GM21367 (cell line): ENCODE results near the gene CDH3.
"Not testable (repeated sequence)": the region's sequence is repeated elsewhere in the genome, so short reads cannot be mapped to it uniquely, and the experiment has no call there.

Source experiments
- ATAC-seq: cut with Tn5 transposase; IDR thresholded peaks from one replicate; pipeline ENCODE4 v1.9.1; 2021; ENCODE audit not compliant: unreplicated experiment

Gene CDH3

DNA sequence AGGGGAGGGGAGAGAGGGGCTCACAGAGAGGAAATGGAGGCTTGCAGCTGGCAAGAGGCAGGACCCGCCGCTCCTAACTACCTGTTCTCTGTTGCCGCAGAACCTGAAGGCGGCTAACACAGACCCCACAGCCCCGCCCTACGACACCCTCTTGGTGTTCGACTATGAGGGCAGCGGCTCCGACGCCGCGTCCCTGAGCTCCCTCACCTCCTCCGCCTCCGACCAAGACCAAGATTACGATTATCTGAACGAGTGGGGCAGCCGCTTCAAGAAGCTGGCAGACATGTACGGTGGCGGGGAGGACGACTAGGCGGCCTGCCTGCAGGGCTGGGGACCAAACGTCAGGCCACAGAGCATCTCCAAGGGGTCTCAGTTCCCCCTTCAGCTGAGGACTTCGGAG lies 53.0 kb downstream of the CDH3 start:
- ATAC-seq = no peak

DNA sequence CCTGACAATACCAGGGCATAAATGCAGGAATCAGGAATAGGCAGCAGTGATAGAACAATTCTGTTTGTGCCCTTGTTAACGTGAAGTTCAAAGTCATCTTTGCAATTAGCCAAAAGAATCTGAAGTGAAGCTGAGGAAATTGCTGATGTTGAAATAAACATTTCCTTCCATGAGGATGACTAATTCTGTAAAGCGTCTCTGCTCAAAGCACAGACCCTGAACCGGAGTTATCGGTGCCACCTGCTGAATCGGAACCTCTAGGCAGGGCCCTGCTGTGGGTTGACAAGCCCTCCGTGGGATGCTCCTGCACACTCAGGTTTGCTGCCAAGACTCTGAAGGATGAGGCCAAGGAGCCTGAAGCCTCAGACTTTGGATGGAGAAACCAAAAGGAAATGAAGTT lies 55.0 kb downstream of the CDH3 start:
- no peak for ATAC-seq

DNA sequence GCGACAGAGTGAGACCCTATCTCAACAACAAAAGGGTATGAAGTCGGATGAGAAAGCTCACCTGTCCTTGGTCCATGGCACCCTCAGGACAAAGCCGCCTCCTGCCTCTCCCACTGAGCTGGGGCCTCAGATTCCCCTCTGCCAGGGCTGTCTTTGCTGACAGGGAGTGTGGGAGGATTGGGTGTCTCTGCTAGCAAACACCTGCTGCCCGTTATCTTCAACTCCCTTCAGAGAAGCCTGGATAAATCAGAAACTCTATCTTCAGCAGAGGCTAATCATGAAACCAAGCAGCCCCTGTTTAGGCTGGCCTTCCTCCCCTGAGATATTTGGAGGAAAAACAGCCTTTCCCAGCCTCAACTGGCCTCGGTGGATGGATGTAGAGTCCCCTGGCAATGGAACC lies 55.7 kb downstream of the CDH3 start:
- ATAC-seq = no peak

DNA sequence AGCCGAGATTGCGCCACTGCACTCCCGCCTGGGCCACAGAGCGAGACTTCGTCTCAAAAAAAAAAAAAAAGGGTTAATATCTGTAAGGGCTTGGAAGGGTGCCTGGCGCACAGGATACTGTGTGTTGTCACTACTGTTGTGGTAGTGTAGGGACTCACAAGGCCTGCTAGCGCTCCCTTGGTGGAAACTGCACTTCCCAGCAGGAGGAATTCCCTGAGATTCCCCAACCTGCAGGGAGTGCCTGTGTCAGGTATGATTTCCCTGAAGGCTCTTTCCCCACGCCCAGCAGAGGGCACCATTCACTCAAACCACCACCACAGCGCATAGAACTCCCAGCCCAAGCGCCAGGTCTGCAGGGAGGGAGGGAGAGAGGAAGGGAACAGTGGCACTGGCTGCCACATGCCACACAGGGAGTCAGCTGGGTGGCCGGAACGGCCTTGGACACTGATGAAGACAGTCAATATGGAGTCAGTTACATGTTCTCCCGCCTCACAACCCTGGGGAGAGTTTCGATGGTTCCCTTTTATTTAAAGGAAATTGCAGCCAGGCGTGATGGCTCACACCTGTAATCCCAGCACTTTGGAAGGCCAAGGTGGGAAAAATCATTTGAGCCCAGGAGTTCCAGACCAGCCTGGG lies 59.2 kb downstream of the CDH3 start:
- ATAC-seq = no peak

DNA sequence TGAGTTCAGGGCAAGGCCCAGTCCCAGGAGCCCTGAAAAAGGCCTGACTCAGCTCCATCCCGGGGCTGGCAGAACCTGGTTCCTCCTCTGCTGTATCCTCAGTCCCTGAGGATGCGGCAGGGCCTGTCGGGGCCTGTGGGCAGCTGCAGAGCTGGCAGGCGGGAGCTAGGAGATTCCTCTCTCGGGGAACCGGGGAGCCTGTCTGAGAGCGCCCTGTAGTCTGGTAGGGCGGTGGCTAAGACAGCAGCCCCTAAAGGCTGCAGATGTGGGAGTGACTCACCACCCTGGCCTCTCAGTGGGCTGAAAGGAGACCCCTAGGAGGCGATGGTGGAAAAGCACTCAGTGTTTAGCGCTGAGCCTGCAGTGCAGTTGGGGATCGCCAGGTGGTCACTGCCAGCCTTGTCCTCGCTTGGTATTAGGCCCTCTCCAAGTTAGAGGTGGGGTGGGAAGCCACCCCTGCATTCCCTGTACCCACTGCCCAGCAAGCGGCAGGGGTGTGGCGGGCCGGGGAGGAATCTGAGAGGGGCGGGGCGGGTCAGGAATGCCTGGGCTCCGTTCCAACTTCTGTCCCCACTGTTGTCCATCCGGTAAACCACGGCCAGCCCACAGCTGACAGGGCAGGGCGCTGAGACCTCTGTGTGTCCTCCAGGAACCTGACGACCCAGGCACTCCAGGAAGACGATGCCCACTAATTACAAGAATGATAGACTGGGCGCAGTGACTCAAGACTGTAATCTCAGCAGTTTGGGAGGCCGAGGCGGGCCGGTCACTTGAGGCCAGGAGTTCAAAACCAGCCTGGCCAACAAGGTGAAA lies 62.4 kb downstream of the CDH3 start:
- no peak for ATAC-seq

DNA sequence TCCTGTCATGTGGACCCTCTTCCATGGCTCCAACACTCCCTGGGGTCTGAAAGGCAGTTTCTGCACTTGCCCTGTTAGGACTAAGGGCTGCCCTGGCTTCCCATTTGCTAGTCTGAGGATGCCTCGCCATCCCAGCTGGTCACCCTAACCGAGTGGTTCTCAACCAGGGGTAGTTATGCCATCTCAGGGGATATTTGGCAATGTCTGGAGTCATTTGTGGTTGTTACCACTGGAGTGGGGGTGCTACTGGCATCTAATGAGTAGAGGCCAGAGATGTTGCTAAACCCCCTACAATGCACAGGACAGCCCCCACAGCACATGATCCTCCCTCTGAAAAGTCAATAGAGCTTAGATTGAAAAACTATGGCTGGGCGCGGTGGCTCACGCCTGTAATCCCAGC lies 65.1 kb downstream of the CDH3 start:
- no peak for ATAC-seq

DNA sequence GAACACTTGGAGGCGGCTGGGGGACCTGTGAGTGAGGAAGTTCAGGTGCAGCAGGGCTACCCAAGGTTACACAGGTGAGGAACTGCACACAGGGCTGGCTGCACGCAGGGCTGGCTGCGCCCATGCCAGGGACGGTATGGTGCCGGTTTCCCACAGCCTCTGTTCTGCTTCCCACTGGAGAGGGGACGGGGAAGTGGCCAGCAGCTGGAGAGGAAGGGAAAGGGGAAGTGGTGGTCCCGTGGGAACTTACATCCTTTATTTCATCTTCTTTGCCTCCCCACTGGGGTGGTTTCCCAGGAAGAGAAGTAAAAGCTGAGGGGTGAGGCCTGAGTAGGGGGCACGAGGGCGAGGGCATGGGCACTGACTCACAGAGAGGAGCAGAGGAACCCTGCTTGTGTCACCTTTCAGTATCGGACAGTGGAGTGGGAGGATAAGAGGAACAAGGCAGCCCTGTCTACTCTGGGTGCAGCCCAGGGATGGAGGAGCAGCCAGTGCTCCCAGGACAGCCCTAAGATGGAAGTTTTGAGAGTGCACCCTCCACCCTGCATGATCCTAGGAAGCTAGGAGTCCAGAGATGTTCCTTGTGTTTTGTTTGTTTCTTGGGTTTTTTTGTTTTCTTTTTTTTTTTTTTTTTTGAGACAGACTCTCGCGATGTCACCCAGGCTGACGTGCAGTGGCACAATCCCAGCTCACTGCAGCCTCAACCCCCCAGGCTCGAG lies 66.5 kb downstream of the CDH3 start:
- no peak for ATAC-seq

DNA sequence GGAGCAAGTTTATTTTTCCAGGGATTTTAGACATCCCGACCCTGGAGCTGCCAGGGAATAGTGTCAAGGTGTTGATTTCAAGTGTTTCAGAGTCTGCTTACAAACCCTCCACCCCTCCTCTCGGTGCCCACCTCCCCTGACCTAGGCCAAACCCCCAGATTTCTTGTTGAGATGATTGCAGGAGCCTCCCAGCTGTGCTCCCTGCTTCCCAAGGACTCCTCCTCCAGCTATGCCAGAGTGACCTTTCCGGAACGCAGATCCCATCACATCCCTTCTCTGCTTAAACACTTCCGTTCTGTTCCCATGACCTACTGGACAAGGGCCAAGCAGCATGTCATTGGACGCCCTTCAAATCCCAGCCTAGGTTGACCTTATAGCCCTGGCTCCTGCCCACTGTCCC lies 68.3 kb downstream of the CDH3 start:
- ATAC-seq = no peak

DNA sequence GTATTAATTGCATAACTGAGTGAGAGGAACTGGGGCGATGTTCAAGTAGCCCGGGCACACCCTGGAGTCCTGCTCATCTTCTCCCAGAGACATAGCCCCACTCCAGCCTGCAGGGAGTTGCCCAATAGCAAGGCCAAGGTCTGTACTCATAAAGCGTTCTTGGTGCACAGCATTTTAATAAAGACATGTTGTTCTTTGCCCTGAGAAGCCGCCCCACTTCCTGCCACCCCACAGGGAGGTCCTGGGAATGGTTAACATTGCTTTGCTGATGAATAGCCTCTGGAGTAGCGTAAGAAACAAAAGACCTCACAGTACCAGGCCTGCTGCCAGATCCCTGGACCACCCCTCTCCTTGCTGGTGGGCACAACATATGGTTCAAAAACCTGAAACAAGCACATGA lies 70.4 kb downstream of the CDH3 start:
- ATAC-seq = no peak

DNA sequence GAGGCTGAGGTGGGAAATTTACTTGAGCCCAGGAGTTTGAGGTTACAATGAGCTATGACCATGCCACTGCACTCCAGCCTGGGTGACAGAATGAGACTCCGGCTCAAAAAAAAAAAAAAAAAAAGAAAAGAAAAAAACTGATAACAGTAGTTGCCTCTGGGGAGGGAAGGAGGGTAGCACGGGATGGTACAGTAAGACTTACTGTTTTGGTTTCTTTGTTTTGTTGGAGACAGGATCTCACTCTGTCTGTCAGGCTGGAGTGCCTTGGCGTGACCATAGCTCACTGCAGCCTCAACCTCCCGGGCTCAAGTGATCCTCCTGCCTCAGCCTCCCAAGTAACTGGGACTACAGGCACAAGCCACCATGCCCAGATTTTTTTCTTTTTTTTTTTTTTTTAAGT lies 71.4 kb downstream of the CDH3 start:
- ATAC-seq = not testable (repeated sequence)

DNA sequence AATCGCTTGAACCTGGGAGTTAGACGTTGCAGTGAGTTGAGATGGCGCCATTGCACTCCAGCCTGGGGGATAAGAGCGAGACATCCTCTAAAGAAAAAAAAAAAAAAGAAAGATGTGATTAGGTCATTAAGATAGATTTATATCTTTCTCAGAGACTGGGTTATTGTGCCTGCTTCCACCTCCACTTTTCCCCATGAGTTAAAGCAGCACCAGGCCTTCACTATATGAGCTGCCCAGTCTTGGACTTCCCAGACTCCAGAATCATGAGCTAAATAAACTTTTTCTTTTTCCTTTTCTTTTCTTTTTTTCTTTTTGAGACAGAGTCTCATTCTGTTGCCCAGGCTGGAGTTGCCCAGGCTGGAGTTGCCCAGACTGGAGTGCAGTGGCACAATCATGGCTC lies 72.6 kb downstream of the CDH3 start:
- no peak for ATAC-seq

DNA sequence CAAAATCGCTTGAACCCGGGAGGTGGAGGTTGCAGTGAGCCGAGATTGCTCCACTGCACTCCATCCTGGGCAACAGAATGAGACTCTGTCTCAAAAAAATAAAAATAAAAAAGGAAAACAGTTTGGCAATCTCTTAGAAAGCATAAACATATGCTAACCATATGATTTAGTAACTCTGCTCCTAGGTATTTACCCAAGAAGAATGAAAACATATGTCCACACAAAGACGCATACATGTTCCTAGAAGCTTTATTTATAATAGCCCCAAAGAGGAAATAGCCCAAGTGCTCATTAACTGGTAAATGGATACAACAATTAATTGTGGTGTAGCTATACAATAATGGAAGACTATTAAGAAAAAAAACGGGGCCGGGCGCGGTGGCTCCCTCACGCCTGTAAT lies 73.5 kb downstream of the CDH3 start:
- ATAC-seq = no peak

DNA sequence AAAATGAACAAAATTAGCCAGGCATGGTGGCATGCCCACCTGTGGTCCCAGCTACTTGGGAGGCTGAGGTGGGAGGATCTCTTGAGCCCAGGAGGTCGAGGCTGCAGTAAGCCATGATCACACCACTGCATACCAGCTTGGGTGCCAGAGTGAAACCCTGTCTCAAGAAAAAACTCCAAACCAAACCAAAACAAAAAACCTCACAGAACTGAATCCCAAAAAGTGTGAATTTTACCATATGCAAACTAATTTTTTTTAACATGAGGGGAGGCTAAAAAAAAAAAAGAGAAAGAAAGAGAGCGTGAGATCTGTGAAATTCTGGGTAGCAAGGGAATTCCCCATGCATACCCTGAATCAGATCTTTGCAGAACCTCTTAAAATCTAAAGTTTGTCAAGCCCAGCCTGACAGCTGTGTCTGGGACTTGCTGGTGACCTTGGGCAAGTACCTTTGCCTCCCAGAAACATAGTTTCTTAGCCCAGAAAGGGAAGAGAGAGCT lies 74.9 kb downstream of the CDH3 start:
- ATAC-seq = peak; percentile 78

DNA sequence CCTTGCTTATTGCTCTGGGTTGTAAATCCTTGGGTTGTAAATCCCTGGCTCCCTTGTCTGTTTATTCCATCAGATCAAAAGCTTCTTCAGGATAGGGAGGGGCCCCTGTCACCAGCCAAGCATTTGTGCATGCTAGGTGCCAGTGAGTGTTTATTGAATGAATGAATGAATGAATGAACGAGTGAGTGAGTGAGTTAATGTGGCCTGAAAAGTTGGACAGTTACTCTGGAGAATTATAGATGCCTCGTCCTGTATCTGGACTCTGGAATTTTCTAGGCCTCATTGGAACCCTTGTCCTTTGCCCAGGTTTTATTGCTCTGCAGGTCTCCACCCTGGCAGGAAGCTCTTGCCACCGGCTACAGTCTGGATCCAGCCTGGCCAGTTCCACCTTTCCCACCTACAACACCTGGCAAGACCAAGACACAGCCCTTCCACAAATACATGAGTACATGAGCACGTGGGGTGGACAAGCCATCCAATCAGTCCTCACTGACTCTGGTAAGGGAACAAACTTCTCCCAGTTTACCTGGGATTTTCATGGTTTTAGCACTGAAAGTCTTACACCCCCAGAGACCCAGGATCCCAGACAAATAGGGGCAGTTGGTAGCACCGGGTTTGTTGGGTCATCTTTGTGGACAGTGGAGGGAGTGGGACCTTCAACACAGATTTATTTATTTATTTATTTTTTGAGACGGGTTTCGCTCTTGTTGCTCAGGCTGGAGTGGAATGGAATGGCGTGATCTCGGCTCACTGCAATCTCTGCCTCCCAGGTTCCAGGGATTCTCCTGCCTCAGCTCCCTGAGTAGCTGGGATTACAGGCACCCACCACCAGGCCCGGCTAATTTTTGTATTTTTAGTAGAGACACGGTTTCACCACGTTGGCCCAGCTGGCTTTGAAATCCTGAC lies 77.3 kb downstream of the CDH3 start:
- ATAC-seq = no peak

DNA sequence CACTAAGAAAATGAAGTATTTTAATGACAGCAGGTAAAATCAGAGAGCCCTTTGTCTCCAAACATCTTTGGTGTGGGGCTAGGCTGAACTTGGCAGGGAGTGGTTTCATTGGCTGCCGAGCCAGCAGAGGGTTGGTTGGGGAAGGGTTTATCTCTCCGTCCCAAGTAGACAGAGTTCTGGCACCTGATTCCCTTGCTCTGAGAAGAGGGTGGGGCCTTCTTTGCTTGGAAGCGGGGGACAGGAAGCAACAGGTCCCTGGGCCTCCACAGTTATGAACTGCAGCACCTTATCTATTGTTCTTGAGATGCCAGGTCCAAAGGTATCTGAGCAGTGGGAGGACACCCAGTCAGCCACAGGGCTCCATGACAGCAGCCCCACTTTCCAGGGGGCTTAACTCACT lies 79.7 kb downstream of the CDH3 start:
- ATAC-seq = no peak

DNA sequence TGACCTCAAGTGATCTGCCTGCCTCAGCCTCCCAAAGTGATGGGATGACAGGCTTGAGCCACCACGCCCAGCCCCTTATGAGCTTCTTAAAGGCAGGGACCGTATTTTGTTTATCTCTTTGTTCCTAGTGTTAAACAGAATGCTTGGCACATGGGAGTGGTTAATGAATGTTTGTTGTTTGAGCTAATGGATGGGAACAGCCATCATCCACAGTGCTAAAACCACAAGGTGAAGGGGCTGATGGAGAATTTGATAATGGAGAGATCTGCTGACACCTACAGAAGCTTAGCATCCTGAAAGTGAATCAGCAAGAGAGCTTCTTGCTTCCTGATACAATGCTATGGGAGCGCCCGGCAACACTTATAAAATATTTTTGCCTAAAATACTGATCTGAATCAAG lies 83.4 kb downstream of the CDH3 start:
- no peak for ATAC-seq

DNA sequence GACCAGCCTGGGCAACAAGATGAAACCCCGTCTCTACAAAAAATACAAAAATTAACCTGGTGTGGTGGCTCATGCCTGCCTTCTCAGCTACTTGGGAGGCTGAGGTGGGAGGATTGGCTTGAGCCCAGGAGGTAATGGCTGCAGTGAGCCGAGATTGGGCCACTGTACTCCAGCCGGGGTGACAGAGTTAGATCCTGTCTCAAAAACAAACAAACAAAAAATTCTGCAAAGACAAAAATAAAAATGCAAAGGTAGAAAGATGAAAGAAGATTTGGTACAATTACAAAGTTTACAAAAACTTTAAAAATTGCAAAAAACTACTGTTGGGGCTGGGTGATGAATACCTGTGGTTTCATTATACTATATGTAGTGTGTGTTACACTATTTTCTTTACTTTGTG lies 86.5 kb downstream of the CDH3 start:
- no peak for ATAC-seq

DNA sequence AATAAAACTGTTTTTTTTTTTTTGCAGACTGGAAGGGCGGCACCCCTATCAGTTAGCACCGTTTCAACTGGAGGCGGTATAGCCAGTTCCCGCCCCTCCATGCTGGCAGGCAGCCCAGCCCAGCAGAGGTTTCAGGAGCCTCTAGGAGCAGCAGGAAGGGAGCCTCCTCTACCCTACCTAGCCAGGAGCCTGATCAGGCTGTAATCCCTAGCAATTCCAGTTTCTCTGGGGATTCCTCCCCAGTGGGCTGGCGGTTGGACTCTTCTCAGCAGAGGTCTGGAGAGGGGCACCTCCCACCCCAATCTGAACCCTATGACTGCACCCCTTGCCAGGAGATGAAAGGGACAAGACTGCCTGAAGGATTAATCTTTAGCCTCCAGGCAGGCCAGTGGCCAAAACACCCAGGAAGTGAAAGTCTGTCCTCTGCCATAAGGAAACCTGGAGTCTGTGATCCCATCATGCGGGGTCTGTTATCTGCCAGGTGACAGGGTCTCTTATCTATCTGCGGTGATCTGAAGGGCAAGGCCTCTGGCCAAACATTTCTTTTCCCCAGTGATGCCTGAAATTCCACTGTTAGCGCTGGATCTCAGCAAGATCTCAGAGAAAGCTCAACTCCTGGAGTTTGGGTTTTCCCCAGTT lies 87.1 kb downstream of the CDH3 start:
- no peak for ATAC-seq

DNA sequence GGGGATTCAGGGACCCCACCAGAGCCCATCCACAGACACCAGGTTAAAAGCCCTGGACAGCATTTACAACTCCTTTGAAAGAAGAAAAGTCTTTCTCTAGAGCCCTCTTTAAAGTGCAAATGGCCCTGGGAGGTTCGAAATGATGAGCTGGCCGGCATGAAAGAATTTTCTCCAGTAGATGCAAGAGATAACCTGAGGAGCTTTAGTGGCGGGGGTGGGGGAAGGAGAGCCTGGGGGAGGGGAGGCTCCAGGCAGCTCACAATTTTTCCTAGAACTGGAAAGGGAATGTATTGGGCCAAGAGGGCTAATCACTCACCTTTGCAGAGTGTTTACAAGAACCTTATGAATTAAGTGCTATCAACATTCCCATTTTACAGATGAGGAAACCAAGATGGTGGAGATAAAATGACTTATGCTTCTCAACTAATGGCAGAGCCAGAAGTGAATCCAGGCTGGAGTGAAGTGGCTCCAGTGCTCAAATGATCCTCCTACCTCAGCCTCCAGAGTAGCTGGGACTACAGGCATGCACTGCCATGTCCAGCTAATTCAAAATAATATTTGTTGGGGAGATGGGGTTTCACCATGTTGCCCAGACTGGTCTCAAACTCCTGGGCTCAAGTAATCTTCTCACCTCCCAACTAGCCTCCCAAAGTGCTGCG lies 87.8 kb downstream of the CDH3 start:
- no peak for ATAC-seq

DNA sequence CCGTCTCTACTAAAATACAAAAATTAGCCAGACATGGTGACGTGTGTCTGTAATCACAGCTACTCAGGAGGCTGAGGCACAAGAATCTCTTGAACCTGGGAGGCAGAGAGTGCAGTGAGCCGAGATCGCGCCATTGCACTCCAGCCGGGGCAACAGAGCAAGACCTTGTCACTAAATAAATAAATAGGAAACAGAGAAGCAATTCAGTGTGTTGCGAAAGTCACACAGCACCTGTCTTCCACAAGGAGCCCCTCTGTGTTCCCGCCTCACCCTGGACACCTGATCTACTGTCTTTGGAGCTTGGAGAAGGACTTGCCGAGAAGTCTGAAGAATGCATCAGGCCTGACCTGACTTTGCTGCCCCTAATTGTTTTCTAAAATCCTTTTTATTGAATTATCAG lies 88.5 kb downstream of the CDH3 start:
- no peak for ATAC-seq
